GM21576 (cell line): ENCODE measurements around the gene S1PR5.

Experiments
- ATAC-seq: cut with Tn5 transposase; IDR thresholded peaks from one replicate; pipeline ENCODE4 v1.9.1; 2021; ENCODE audit warnings: mild to moderate bottlenecking, moderate library complexity; ENCODE audit not compliant: unreplicated experiment

S1PR5 gene

GRCh38 chr19:10473192-10473591 lies 44.1 kb downstream of the S1PR5 start:
- ATAC-seq = no peak

DNA sequence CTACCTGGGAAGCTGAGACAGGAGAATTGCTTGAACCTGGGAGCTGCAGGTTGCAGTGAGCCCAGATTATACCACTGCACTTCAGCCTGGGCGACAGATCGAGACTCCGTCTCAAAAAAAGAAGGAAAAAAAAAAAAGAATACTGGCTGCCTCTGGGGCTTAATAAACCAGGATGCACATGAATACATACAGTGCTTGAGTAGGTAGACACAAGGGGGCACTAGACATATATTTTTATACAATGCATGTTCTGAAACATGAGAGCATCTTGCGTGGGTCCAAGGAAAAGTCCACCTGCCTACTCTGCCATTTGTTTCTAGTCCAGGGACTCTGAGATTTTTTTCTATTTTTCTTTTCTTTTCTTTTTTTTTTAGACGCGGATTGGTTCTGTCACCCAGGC lies 45.3 kb downstream of the S1PR5 start:
- ATAC-seq = no peak

DNA sequence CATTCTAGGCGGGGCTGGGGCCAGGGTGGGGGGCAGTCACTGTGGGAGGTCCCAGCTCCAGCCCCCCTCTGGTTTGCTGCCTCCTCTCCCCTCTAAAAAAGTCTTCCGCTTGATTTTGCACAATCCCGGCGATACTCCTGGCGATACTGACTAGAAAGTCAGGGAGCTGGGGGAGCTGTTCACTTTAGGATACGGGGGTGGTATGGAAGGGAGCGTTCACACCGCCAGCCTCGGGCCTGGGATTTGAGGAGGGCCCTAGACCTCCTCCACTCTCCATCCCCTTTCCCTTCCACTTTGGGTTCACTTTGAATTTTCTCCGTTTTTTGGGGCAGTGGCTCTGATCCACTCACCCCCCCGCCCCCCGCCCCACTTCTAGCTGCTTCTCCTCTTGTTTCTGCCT lies 49.1 kb downstream of the S1PR5 start:
- ATAC-seq = no peak

DNA sequence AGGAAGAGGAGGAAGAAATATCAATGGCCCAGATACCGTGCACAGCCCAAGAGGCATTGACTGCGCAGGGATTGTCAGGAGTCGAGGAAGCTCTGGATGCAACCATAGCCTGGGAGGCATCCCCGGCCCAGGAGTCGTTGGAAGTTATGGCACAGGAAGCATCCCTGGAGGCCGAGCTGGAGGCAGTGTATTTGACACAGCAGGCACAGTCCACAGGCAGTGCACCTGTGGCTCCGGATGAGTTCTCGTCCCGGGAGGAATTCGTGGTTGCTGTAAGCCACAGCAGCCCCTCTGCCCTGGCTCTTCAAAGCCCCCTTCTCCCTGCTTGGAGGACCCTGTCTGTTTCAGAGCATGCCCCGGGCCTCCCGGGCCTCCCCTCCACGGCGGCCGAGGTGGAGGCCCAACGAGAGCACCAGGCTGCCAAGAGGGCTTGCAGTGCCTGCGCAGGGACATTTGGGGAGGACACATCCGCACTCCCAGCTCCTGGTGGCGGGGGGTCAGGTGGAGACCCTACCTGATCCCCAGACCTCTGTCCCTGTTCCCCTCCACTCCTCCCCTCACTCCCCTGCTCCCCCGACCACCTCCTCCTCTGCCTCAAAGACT lies 50.0 kb downstream of the S1PR5 start:
- no peak for ATAC-seq

DNA sequence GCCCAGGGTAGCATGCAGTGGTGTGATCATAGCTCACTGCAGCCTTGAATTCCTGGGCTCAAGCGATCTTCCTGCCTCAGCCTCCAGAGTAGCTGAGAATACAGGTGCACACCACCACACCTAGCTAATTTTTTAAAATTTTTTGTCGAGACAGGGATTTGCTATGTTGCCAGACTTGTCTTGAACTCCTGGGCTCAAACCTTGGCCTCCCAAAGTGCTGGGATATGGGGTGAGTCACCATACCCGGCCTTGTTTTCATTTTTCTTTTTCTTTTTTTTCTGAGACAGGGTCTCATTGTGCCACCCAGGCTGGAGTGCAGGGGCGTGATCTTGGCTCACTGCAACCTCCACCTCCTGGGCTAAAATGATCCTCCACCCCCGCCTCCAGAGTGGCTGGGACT lies 52.8 kb downstream of the S1PR5 start:
- ATAC-seq = no peak
